Measurements from ENCODE around the gene PRSS2. TPM values are rescaled to one million over a fixed set of nuclear protein-coding genes. Genes with fewer than 3 reads are reported as not detected.

The PRSS2 gene
- not detected in 5 replicates for total RNA-seq (2022; extraction: Qiagen RNA extraction; ENCODE audit: low read depth)

GRCh38 chr7:142770661-142771352 is at the start of gene PRSS2:
Gene PRSS2 (plus strand): TSS chr7:142770970. CDS start chr7:142770983, 13 bp downstream.

GRCh38 chr7:142749218-142749993 is 21.4 kb upstream of the PRSS2 start, which contains the start of gene PRSS1:
Gene PRSS1 (plus strand): TSS chr7:142749472. CDS start chr7:142749485, 13 bp downstream.

Other genes starting within 250 kb of the PRSS2 start
- not detected in 5 replicates for gene PRSS1, start 21.5 kb upstream of the PRSS2 start, total RNA-seq (2022; extraction: Qiagen RNA extraction; ENCODE audit: low read depth)
- gene EPHB6, start 84.1 kb downstream of the PRSS2 start, total RNA-seq (2022; extraction: Qiagen RNA extraction; ENCODE audit: low read depth): 0.35 to 1.1 TPM (median 0.59 TPM) in 5 replicates
- not detected in 5 replicates for gene TRPV6, start 114.8 kb downstream of the PRSS2 start, total RNA-seq (2022; extraction: Qiagen RNA extraction; ENCODE audit: low read depth)
- gene TRPV5, start 162.8 kb downstream of the PRSS2 start, total RNA-seq (2022; extraction: Qiagen RNA extraction; ENCODE audit: low read depth): not detected in 5 replicates
- not detected in 5 replicates for gene LLCFC1, start 168.5 kb downstream of the PRSS2 start, total RNA-seq (2022; extraction: Qiagen RNA extraction; ENCODE audit: low read depth)
- gene KEL, start 191.4 kb downstream of the PRSS2 start, total RNA-seq (2022; extraction: Qiagen RNA extraction; ENCODE audit: low read depth): not detected in 5 replicates